CD14-positive monocyte (primary cell): ENCODE data around the gene CRMP1. TPM values are rescaled to one million over a fixed set of nuclear protein-coding genes. Genes with fewer than 3 reads are reported as not detected.

ENCODE experiments used
- DNase-seq, 3 donors: peaks; one replicate each; pipeline ENCODE4 v3.0.0-alpha.2; 2011 to 2022
- H2AFZ ChIP-seq: 2 replicates; pipeline ENCODE4 v1.6.0; 2012; ENCODE audit warnings: mild to moderate bottlenecking, low read depth, low read length, inconsistent platforms; ENCODE audit not compliant: insufficient read depth, poor library complexity, severe bottlenecking
- H3K27ac ChIP-seq, 2 donors: 1 replicate in 1 of 2; 2 replicates in 1 of 2; pipeline ENCODE4 v1.5.1; 2012 to 2013; ENCODE audit warnings: low read length in 2 of 2, control low read depth in 1 of 2, inconsistent platforms in 1 of 2, low read depth in 1 of 2, mild to moderate bottlenecking in 1 of 2
- H3K27me3 ChIP-seq, 2 donors: one replicate each; pipeline versions ENCODE4 v1.6.0 to v1.6.1; 2011 to 2013; ENCODE audit warnings: low read length in 2 of 2; ENCODE audit not compliant: control insufficient read depth in 2 of 2, insufficient read depth in 2 of 2
- H3K36me3 ChIP-seq, 2 donors: replicated peaks in 1 of 2; 1 replicate in 1 of 2; 2 replicates in 1 of 2; pipeline versions ENCODE4 v1.5.1 to v1.6.1; 2012 to 2013; ENCODE audit warnings: low read length in 2 of 2, control low read depth in 1 of 2, inconsistent platforms in 1 of 2, mild to moderate bottlenecking in 1 of 2; ENCODE audit not compliant: insufficient read depth in 2 of 2, control insufficient read depth in 1 of 2
- H3K4me1 ChIP-seq, 2 donors: 1 replicate in 1 of 2; 2 replicates in 1 of 2; pipeline versions ENCODE4 v1.5.1 to v1.6.1; 2012 to 2013; ENCODE audit warnings: low read length in 2 of 2, control low read depth in 1 of 2, inconsistent platforms in 1 of 2, mild to moderate bottlenecking in 1 of 2, moderate library complexity in 1 of 2; ENCODE audit not compliant: insufficient read depth in 2 of 2, control insufficient read depth in 1 of 2
- H3K4me2 ChIP-seq: replicated peaks from 2 replicates; pipeline ENCODE3; 2012; ENCODE audit warnings: low read length, moderate library complexity, mild to moderate bottlenecking; ENCODE audit not compliant: poor library complexity, severe bottlenecking; ENCODE audit errors: extremely low read depth
- H3K4me3 ChIP-seq, 3 experiments: fragments of 200-600 bp in 1 of 3; sonication (generic) in 1 of 3; replicated peaks in 1 of 3; 1 replicate in 2 of 3; 2 replicates in 1 of 3; pipeline ENCODE4 v1.5.1; 2011 to 2013; ENCODE audit warnings: low read length in 3 of 3, mild to moderate bottlenecking in 3 of 3, control low read depth in 2 of 3, low read depth in 2 of 3, inconsistent platforms in 1 of 3, moderate library complexity in 1 of 3
- H3K79me2 ChIP-seq: 2 replicates; pipeline ENCODE4 v1.6.0; 2012; ENCODE audit warnings: mild to moderate bottlenecking, control low read depth, inconsistent platforms, low read length, moderate library complexity; ENCODE audit not compliant: insufficient read depth
- H3K9ac ChIP-seq: 2 replicates; pipeline ENCODE4 v1.6.0; 2017; ENCODE audit warnings: low read length, mild to moderate bottlenecking; ENCODE audit not compliant: insufficient read depth, poor library complexity, severe bottlenecking
- H3K9me3 ChIP-seq, 2 donors: replicated peaks in 1 of 2; 1 replicate in 1 of 2; 2 replicates in 1 of 2; pipeline versions ENCODE4 v1.5.1 to v1.6.1; 2012 to 2013; ENCODE audit warnings: low read length in 2 of 2, control low read depth in 1 of 2; ENCODE audit not compliant: control insufficient read depth in 1 of 2, insufficient read depth in 1 of 2
- H4K20me1 ChIP-seq: 2 replicates; pipeline ENCODE4 v1.6.0; 2012; ENCODE audit warnings: mild to moderate bottlenecking, low read length, control low read depth, moderate library complexity; ENCODE audit not compliant: insufficient read depth
- H3K27ac Mint-ChIP-seq, 7 donors: one replicate each; pipeline ENCODE4 v1.8.0; 2020; ENCODE audit warnings: mild to moderate bottlenecking in 7 of 7, mixed read lengths in 7 of 7, moderate library complexity in 6 of 7, inconsistent platforms in 2 of 7
- H3K27me3 Mint-ChIP-seq, 3 donors: one replicate each; pipeline ENCODE4 v1.8.0; 2021 to 2022; ENCODE audit warnings: low read depth in 3 of 3, mild to moderate bottlenecking in 3 of 3, mixed read lengths in 3 of 3, moderate library complexity in 3 of 3, inconsistent platforms in 1 of 3
- H3K36me3 Mint-ChIP-seq, 2 donors: one replicate each; pipeline ENCODE4 v1.8.0; 2020; ENCODE audit warnings: mixed read lengths in 2 of 2, inconsistent platforms in 1 of 2, mild to moderate bottlenecking in 1 of 2
- H3K4me1 Mint-ChIP-seq: one replicate; pipeline ENCODE4 v1.8.0; 2020; ENCODE audit warnings: mild to moderate bottlenecking, mixed read lengths
- H3K4me3 Mint-ChIP-seq, 2 donors: one replicate each; pipeline ENCODE4 v1.8.0; 2020; ENCODE audit warnings: mild to moderate bottlenecking in 2 of 2, mixed read lengths in 2 of 2, moderate library complexity in 1 of 2
- H3K9me3 Mint-ChIP-seq, 7 donors: one replicate each; pipeline ENCODE4 v1.8.0; 2020 to 2022; ENCODE audit warnings: mixed read lengths in 7 of 7, mild to moderate bottlenecking in 6 of 7, moderate library complexity in 6 of 7, inconsistent platforms in 2 of 7
- CTCF ChIP-seq: fragments of 200-600 bp; IDR thresholded peaks from one replicate; pipeline ENCODE4 v1.8.0; 2022; ENCODE audit warnings: antibody characterized with exemption, mild to moderate bottlenecking
- WGBS: methylation state at CpG from one replicate; pipeline ENCODE4 v1.1.5; 2013; ENCODE audit warnings: missing lambda C conversion rate; ENCODE audit not compliant: insufficient coverage; 5-methylcytosine and 5-hydroxymethylcytosine counted together
- intact Hi-C, 2 donors: fragments of 100-400 bp; cut with micrococcal nuclease; formaldehyde crosslinking; loops; one replicate each; pipeline versions ENCODE4 v1.15.0 to v1.15.1; 2023
- polyA plus RNA-seq, 3 donors: library from polyadenylated mRNA; depleted of rRNA in 1 of 3; unstranded in 2 of 3; stranded (reverse) in 1 of 3; fragments of 300-500 nt in 2 of 3; fragments of >200 nt in 1 of 3; fragmentation: Illumina TruSeq in 2 of 3; gene quantifications; 1 replicate in 2 of 3; 2 replicates in 1 of 3; pipeline ENCODE4 v1.2.3, GENCODE V29; 2012 to 2021

CRMP1 gene
- polyA plus RNA-seq, 3 donors, result not detected

- Histone ChIP-seq H3K4me3 (no peak overlapping the region), H3K27me3 (no peaks in the 10 kb centered on the region), H3K4me2 (no peak overlapping the region), H3K4me1 (no peaks in the 10 kb centered on the region), H3K27ac (no peak overlapping the region), H3K79me2 (no peaks in the 10 kb centered on the region), H4K20me1 (no peaks in the 10 kb centered on the region), H2AFZ (no peak overlapping the region), H3K9me3 (no peaks in the 10 kb centered on the region), H3K36me3 (no peaks in the 10 kb centered on the region), H3K9ac (no peak overlapping the region)
- TF ChIP-seq CTCF, result no peak
- no peak for DNase-seq
- no peaks in the 10 kb centered on the region for H3K36me3 Mint-ChIP-seq
- no peaks in the 10 kb centered on the region for H3K4me1 Mint-ChIP-seq
- no peak overlapping the region for H3K27ac Mint-ChIP-seq
- peaks cover 2 to 9% (median 8%) of the 10 kb centered on the region in 3 donors for H3K27me3 Mint-ChIP-seq
- 92% methylated on average over 3 of the region's 9 CpGs for WGBS
- intact Hi-C loops, result no loop called here
- no peak overlapping the region for H3K4me3 Mint-ChIP-seq
- H3K9me3 Mint-ChIP-seq, result peaks cover 0 to 7% (median 0%) of the 10 kb centered on the region in 7 donors
These were observed 15.5 kb downstream of the CRMP1 start for GRCh38 chr4:5877392-5877791.

- Histone ChIP-seq H3K9ac (no peak overlapping the region), H3K27ac (no peak overlapping the region), H3K9me3 (peaks cover 0 to 3% of the 10 kb centered on the region in 2 donors), H3K27me3 (no peaks in the 10 kb centered on the region), H3K4me2 (no peak overlapping the region), H4K20me1 (no peaks in the 10 kb centered on the region), H3K79me2 (no peaks in the 10 kb centered on the region), H3K4me1 (no peaks in the 10 kb centered on the region), H3K36me3 (no peaks in the 10 kb centered on the region), H3K4me3 (no peak overlapping the region), H2AFZ (no peak overlapping the region)
- H3K9me3 Mint-ChIP-seq, result peaks cover 0 to 9% (median 7%) of the 10 kb centered on the region in 7 donors
- no peaks in the 10 kb centered on the region for H3K36me3 Mint-ChIP-seq
- peak overlapping the region in 1 of 2 donors; percentile 33 for H3K4me3 Mint-ChIP-seq
- peaks cover 3% of the 10 kb centered on the region for H3K4me1 Mint-ChIP-seq
- intact Hi-C loops, result no loop called here
- no peak for TF ChIP-seq CTCF
- 64% methylated on average over 5 of the region's 6 CpGs for WGBS
- no peak overlapping the region for H3K27ac Mint-ChIP-seq
- H3K27me3 Mint-ChIP-seq, result peaks cover 6 to 21% (median 17%) of the 10 kb centered on the region in 3 donors
- no peak for DNase-seq
These were observed 18.0 kb downstream of the CRMP1 start for GRCh38 chr4:5874811-5875449.
